MM.1S (cell line): ENCODE data around the gene NDFIP2.

Experiments
- DNase-seq: peaks from one replicate; pipeline ENCODE4 v3.0.0-alpha.2; 2015
- H2AFZ ChIP-seq: fragments of 300-600 bp; sonication (generic); 2 replicates; pipeline ENCODE4 v1.6.0; 2016; ENCODE audit warnings: antibody characterized with exemption, low read length
- H3F3A ChIP-seq: fragments of 300-600 bp; sonication (generic); 2 replicates; pipeline ENCODE4 v1.6.1; 2016; ENCODE audit warnings: mild to moderate bottlenecking, antibody characterized with exemption, low read length, moderate library complexity, mixed read lengths; ENCODE audit not compliant: insufficient read depth
- H3K27ac ChIP-seq: fragments of 300-600 bp; sonication (generic); 2 replicates; pipeline ENCODE4 v1.5.1; 2016; ENCODE audit warnings: mild to moderate bottlenecking, low read length
- H3K27me3 ChIP-seq: fragments of 300-600 bp; sonication (generic); replicated peaks from 2 replicates; pipeline ENCODE4 v1.6.0; 2016; ENCODE audit warnings: low read length; ENCODE audit not compliant: insufficient read depth
- H3K36me3 ChIP-seq: fragments of 300-600 bp; sonication (generic); replicated peaks from 2 replicates; pipeline ENCODE4 v1.6.1; 2016; ENCODE audit warnings: mild to moderate bottlenecking, low read length, mixed read lengths; ENCODE audit not compliant: insufficient read depth
- H3K4me1 ChIP-seq: fragments of 300-600 bp; sonication (generic); 2 replicates; pipeline ENCODE4 v1.6.1; 2016; ENCODE audit warnings: low read length, mixed read lengths
- H3K4me2 ChIP-seq: fragments of 300-600 bp; sonication (generic); 2 replicates; pipeline ENCODE4 v1.6.0; 2016; ENCODE audit warnings: low read depth, low read length
- H3K4me3 ChIP-seq: fragments of 300-600 bp; sonication (generic); 2 replicates; pipeline ENCODE4 v1.5.1; 2016; ENCODE audit warnings: low read length, mixed read lengths
- H3K79me2 ChIP-seq: fragments of 300-600 bp; sonication (generic); 2 replicates; pipeline ENCODE4 v1.6.1; 2016; ENCODE audit warnings: mixed run types, low read length, mixed read lengths
- H3K9ac ChIP-seq: fragments of 300-600 bp; sonication (generic); 2 replicates; pipeline ENCODE4 v1.6.1; 2016; ENCODE audit warnings: low read length, mixed read lengths
- H3K9me2 ChIP-seq: fragments of 300-600 bp; sonication (generic); replicated peaks from 2 replicates; pipeline ENCODE4 v1.6.1; 2016; ENCODE audit warnings: mild to moderate bottlenecking, low read length, mixed read lengths; ENCODE audit not compliant: insufficient read depth
- H3K9me3 ChIP-seq: fragments of 300-600 bp; sonication (generic); replicated peaks from 2 replicates; pipeline ENCODE4 v1.6.1; 2016; ENCODE audit warnings: mild to moderate bottlenecking, low read length, mixed read lengths; ENCODE audit not compliant: insufficient read depth
- H4K20me1 ChIP-seq: fragments of 300-600 bp; sonication (generic); 2 replicates; pipeline ENCODE4 v1.6.1; 2016; ENCODE audit warnings: mild to moderate bottlenecking, low read length, moderate library complexity, mixed read lengths; ENCODE audit not compliant: insufficient read depth
- EZH2 ChIP-seq: fragments of 300-600 bp; sonication (generic); optimal IDR thresholded peaks from 2 replicates; pipeline ENCODE3; 2017; ENCODE audit warnings: low read depth, mild to moderate bottlenecking, antibody characterized with exemption, low read length, mixed read lengths
- EZH2phosphoT487 ChIP-seq: fragments of 300-600 bp; sonication (generic); IDR thresholded peaks from 2 replicates; pipeline ENCODE4 v1.6.1; 2018; ENCODE audit warnings: antibody characterized with exemption, low read length
- TF ChIP-seq, protein P1 (sequence below): fragments of 300-600 bp; sonication (generic); IDR thresholded peaks from 2 replicates; pipeline ENCODE4 v1.5.1; 2016; ENCODE audit warnings: antibody characterized with exemption, low read length, mixed read lengths

NDFIP2 gene

DNA sequence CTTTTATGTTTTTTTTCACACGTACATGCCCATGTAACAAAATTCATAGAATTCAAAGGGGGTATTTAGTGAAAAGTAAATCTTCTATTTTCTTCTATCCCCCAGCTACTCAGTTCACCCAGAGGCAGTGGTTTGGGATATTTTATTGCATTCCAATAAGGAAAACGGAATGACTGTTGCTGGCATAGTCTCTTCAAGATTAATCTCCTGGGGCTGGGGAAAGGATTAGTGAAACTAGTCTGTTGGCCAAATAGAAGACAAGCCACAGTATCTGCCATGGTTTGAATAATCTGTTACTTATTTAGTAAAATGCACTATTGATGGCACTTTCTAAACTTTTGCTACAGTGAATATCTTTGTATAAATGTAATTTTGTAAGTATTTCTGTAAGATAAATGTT is 122.0 kb downstream of the NDFIP2 start:
- H3K4me1 ChIP-seq, result no peaks in the 10 kb centered on the region
- H3K4me3 ChIP-seq, result no peak overlapping the region
- H3F3A ChIP-seq, result no peaks in the 10 kb centered on the region
- no peaks in the 10 kb centered on the region for H3K79me2 ChIP-seq
- no peaks in the 10 kb centered on the region for H3K27me3 ChIP-seq
- no peak overlapping the region for H2AFZ ChIP-seq
- DNase-seq, result no peak
- H3K9ac ChIP-seq, result no peak overlapping the region
- H3K9me2 ChIP-seq, result no peaks in the 10 kb centered on the region
- H4K20me1 ChIP-seq, result no peaks in the 10 kb centered on the region
- TF ChIP-seq EZH2phosphoT487 (no peak), EZH2 (no peak)
- TF ChIP-seq, protein P1, sequence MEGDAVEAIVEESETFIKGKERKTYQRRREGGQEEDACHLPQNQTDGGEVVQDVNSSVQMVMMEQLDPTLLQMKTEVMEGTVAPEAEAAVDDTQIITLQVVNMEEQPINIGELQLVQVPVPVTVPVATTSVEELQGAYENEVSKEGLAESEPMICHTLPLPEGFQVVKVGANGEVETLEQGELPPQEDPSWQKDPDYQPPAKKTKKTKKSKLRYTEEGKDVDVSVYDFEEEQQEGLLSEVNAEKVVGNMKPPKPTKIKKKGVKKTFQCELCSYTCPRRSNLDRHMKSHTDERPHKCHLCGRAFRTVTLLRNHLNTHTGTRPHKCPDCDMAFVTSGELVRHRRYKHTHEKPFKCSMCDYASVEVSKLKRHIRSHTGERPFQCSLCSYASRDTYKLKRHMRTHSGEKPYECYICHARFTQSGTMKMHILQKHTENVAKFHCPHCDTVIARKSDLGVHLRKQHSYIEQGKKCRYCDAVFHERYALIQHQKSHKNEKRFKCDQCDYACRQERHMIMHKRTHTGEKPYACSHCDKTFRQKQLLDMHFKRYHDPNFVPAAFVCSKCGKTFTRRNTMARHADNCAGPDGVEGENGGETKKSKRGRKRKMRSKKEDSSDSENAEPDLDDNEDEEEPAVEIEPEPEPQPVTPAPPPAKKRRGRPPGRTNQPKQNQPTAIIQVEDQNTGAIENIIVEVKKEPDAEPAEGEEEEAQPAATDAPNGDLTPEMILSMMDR, result no peak
- H3K36me3 ChIP-seq, result no peaks in the 10 kb centered on the region
- H3K4me2 ChIP-seq, result no peak overlapping the region
- no peaks in the 10 kb centered on the region for H3K9me3 ChIP-seq
- H3K27ac ChIP-seq, result no peak overlapping the region

DNA sequence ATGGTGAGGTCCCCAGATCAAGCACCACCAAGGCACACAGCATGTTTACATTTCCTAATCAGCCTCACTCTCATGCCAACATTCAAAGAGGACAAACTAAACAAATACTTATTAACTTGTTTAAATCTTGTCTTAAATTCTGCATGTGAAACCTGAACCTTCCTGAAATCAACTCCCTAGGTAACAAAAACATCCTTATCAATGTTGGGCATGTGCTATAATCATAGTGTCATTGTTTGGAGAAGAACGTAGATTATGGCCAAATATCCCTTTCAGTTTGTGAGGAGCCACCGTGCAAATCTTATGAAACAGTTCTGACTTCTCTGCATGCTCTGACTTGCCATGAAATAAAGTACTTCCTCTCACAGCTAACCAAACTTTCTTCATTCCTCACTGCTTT is 123.8 kb downstream of the NDFIP2 start:
- Histone ChIP-seq H3K9ac (no peak overlapping the region), H4K20me1 (no peaks in the 10 kb centered on the region), H3K9me3 (no peaks in the 10 kb centered on the region), H3F3A (no peaks in the 10 kb centered on the region), H3K4me2 (no peak overlapping the region), H3K36me3 (no peaks in the 10 kb centered on the region), H3K4me3 (no peak overlapping the region), H3K9me2 (no peaks in the 10 kb centered on the region), H3K4me1 (no peaks in the 10 kb centered on the region), H2AFZ (no peak overlapping the region), H3K79me2 (no peaks in the 10 kb centered on the region), H3K27me3 (no peaks in the 10 kb centered on the region), H3K27ac (no peak overlapping the region)
- no peak for DNase-seq
- no peak for TF ChIP-seq EZH2phosphoT487
- no peak for TF ChIP-seq EZH2
- TF ChIP-seq, protein P1, result no peak
